Duodenal mucosa (tissue), 2 donors: ENCODE data around the gene ZNF628.

Experiments used
- H3K27ac ChIP-seq: one replicate; pipeline ENCODE4 v1.7.0; 2013; ENCODE audit warnings: low read depth, low read length
- H3K27me3 ChIP-seq, 2 donors: one replicate each; pipeline ENCODE4 v1.7.0; 2013; ENCODE audit warnings: low read length in 2 of 2, control low read depth in 1 of 2; ENCODE audit not compliant: insufficient read depth in 2 of 2, control insufficient read depth in 1 of 2
- H3K36me3 ChIP-seq, 2 donors: one replicate each; pipeline ENCODE4 v1.7.0; 2013; ENCODE audit warnings: low read length in 2 of 2, control low read depth in 1 of 2; ENCODE audit not compliant: insufficient read depth in 2 of 2, control insufficient read depth in 1 of 2
- H3K4me1 ChIP-seq, 2 donors: one replicate each; pipeline ENCODE4 v1.7.0; 2013; ENCODE audit warnings: low read length in 2 of 2, control low read depth in 1 of 2; ENCODE audit not compliant: insufficient read depth in 2 of 2, control insufficient read depth in 1 of 2
- H3K4me3 ChIP-seq, 2 donors: one replicate each; pipeline ENCODE4 v1.7.0; 2013; ENCODE audit warnings: low read length in 2 of 2, low read depth in 1 of 2
- H3K9ac ChIP-seq, 2 donors: one replicate each; pipeline ENCODE4 v1.7.0; 2013; ENCODE audit warnings: low read length in 2 of 2, low read depth in 1 of 2
- H3K9me3 ChIP-seq, 2 donors: one replicate each; pipeline ENCODE4 v1.7.0; 2013; ENCODE audit warnings: low read length in 2 of 2, control low read depth in 1 of 2; ENCODE audit not compliant: control insufficient read depth in 1 of 2

ZNF628 gene

DNA sequence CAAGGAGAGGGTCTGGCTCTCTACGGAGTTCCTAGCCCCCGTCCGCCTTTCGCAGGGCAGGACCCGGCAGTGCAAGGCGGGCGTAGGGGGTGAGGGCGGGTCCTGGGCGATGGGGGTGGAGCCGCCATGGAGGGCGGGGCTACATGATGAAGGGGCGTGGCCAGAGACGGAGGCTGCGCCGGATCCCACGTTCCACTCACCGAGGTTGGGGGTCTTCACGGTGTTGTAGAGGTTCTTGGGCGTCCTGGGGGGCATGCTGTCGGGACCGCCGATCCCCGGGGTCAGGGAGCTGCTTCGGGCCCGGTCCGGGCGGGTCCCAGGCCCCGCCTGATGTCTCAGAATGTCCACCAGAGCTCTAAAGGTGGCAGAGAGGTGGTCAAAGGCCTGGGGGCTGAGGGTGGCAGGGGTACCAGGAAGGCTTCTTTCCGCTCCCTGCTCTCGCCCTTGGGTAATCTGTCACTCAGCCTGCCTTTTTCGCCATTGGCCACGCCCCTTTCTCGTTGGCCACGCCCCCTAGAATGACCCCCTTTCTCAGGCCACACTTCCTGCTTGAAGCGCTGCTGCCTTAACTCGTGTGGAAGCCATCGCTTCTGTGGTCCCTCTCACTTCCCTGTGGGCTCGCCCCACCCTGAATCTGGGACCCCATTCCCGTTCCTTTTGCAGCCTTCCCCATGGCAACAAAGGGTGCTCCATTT lies 35.9 kb upstream of the ZNF628 start:
- Histone ChIP-seq H3K4me3 (no peak overlapping the region), H3K9ac (no peak overlapping the region)

DNA sequence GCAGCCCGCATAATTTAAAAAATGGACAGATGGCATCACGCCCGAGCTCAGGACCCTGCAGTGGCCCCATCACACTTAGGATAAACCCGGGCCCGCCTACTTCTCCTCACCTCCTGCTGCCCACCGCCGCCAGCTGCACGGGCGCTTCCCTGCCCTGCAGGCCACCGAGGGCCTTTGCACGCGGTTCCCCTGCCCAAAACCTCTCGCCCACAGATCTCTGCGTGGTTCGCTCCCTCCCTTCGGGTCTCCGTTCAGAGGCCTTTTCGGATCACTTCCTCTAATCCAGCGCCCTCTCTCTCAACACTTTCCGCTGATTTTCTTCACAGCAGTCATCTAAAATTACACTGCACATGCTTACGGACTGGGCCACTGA lies 35.1 kb upstream of the ZNF628 start:
- Histone ChIP-seq H3K27me3 (peaks cover 45 to 53% of the 10 kb centered on the region in 2 donors), H3K27ac (no peak overlapping the region), H3K9me3 (no peaks in the 10 kb centered on the region), H3K4me3 (no peak overlapping the region), H3K36me3 (no peaks in the 10 kb centered on the region), H3K4me1 (peaks cover 6 to 13% of the 10 kb centered on the region in 2 donors), H3K9ac (no peak overlapping the region)

More for the DNA sequence above, 35.9 kb upstream of the ZNF628 start:
- H3K4me1 ChIP-seq, result peaks cover 6 to 13% of the 10 kb centered on the region in 2 donors
- H3K27ac ChIP-seq, result no peak overlapping the region
- no peaks in the 10 kb centered on the region for H3K9me3 ChIP-seq
- H3K36me3 ChIP-seq, result no peaks in the 10 kb centered on the region
- H3K27me3 ChIP-seq, result peaks cover 45 to 53% of the 10 kb centered on the region in 2 donors

DNA sequence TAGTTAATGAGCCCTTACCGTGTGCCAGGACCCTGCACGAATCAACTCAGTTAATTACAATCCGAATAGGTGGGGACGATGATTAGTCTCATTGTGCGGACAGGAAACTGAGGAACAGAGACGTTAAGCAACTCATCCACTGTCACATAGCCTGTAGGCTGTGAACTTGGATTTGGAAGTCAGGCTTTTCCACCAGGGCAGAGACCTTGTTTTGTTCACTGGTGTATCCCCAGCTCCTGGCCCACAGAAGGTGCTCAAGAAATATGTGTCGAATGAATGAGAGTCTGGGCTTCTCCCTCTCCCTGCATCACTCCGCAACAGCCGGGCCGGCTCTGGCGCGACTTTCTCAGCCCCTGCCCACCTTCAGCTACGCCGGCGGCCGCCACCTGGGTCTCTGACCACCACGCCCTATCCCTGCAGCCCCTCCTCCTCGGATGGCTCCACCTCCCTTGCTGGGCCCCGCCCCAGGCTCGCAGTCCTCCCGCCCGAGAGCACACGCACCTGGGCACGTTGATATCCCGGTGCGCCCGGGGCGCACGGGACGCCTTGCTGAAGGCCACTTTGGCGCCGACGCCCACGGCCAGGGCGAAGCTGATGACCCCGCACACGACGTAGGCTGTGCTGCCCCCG lies 34.6 kb upstream of the ZNF628 start:
- H3K9ac ChIP-seq, result no peak overlapping the region
- H3K27me3 ChIP-seq, result peaks cover 45 to 50% of the 10 kb centered on the region in 2 donors
- no peak overlapping the region for H3K27ac ChIP-seq
- no peak overlapping the region for H3K4me3 ChIP-seq
- H3K36me3 ChIP-seq, result no peaks in the 10 kb centered on the region
- no peaks in the 10 kb centered on the region for H3K9me3 ChIP-seq
- H3K4me1 ChIP-seq, result peaks cover 6 to 13% of the 10 kb centered on the region in 2 donors

DNA sequence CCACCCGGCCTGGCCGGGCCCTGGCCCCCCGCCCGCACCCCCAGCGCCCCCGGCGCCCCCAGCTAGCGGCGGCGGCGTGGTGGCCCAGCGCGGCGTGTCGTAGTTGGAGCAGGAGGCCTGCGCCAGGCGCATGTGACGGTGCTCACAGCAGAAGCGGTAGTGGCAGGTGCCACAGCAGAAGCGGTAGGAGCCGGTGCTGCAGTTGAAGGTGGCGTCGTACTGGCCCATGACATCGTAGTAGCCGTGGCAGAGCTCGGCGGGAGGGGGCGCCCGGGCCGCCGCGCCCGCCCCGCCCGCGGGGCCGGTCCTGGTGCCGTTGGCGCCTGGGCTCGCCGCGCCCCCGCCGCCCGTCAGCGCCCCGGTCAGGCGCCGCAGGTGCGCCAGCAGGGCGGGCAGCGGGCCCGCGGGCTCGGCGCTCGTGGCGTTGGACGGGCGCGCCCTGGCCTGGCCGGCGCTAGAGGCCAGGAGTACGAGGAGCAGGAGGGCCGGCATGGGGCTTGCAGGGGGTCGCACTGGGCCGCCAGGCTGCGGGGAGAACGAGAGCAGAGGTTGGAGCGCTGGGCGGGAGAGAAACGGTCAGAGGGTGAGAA lies 34.0 kb upstream of the ZNF628 start:
- peaks cover 6 to 13% of the 10 kb centered on the region in 2 donors for H3K4me1 ChIP-seq
- no peak overlapping the region for H3K4me3 ChIP-seq
- H3K9me3 ChIP-seq, result no peaks in the 10 kb centered on the region
- H3K27me3 ChIP-seq, result peaks cover 47 to 48% of the 10 kb centered on the region in 2 donors
- H3K36me3 ChIP-seq, result no peaks in the 10 kb centered on the region
- H3K9ac ChIP-seq, result no peak overlapping the region
- no peak overlapping the region for H3K27ac ChIP-seq

DNA sequence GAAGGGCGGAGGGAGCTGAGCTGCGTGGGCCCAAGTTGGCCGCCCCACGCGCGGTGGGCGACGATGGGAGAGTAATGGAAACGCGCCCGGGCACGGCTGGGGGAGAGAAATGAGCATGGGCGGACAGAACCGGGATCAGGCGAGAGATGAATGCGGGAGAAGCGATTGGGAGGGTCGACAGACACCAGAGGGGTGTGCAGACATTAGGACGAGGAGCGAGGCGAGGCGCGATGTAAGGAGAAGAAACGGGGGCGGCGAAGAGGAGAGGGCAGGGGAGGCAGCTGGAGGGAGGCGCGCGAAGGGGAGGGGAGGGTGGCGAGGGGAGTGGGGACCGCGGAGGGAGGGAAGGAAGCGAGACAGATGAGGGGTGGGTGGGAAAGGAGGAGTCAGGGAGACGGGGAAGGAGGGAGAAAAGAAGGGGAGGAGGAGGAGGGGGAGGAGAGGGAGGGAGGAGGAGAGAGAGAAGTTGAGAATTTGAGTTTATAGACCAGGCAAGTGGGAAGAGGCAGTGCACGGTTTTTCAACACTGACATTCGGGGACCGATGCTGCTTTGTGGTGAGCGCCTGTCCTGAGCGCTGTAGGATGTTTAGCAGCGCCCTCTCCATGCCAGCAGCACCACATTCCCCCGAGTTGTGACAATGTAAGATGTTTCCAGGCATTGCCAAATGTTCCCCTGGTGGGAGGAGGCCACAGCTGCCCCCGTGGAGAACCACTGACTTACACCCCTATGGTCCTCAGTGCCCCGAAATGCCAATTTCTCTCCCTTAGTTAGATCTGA lies 33.2 kb upstream of the ZNF628 start, which contains the start of gene SHISA7:
SHISA7 (minus strand) TSS at position 256 of the 779 bp plus-strand sequence. CDS start 437 bp downstream, outside the sequence.
- H3K27me3 ChIP-seq, result peaks cover 49 to 52% of the 10 kb centered on the region in 2 donors
- H3K9ac ChIP-seq, result no peak within 1 kb of the TSS
- H3K36me3 ChIP-seq, result no peaks in the 10 kb centered on the region
- H3K4me3 ChIP-seq, result no peak within 1 kb of the TSS
- no peak within 1 kb of the TSS for H3K27ac ChIP-seq
- H3K4me1 ChIP-seq, result peaks cover 6 to 13% of the 10 kb centered on the region in 2 donors
- H3K9me3 ChIP-seq, result no peaks in the 10 kb centered on the region

DNA sequence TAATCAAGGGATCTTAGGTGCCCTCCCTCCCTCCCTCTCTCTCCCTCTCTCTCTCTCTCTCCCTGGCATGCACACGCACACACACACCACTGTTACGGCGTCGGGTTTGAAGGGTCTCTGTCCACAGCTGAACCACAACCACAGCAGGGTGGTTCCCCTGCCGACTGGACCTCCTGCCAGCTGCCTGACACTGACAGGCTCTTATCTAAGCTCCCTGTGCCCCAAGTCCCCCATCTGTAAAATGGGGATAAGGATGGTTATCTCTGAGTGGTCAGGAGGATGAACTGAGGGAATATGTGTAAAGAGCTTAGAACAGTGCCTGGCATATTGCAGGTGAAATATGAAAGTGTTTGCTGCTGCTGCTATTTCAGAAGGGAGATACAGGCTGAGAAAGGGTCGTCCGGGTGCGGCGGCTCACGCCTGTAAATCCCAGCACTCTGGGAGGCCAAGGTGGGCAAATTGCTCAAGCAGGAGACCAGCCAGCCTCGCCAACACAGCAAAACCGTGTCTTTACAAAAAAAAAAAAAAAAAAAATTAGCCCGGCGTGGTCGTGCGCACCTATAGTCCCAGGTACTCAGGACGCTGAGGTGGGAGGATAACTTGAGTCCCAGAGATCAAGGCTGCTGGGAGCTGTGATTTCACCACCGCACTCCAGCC lies 32.5 kb upstream of the ZNF628 start:
- no peaks in the 10 kb centered on the region for H3K36me3 ChIP-seq
- peaks cover 6 to 13% of the 10 kb centered on the region in 2 donors for H3K4me1 ChIP-seq
- no peak overlapping the region for H3K4me3 ChIP-seq
- peaks cover 42 to 50% of the 10 kb centered on the region in 2 donors for H3K27me3 ChIP-seq
- H3K9me3 ChIP-seq, result no peaks in the 10 kb centered on the region
- no peak overlapping the region for H3K9ac ChIP-seq
- no peak overlapping the region for H3K27ac ChIP-seq

DNA sequence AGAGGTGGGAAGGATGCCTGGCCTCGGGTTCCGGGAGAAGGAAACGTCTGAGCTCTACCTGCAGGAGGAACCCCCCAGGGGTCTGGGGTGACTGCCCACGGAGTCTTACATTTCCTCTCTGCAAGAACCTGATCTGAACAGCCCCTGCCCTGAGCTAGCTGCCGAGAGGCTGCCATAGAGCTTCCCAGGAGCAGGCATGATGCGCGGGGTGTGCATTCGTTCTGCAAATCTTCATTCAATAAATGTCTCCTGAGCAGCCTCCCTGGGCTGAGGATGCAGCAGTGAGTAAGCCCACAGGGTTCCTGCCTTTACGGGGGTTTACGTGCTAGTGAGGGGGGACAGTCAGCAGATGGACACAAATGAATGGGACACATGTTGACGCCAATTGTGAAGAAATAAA lies 31.8 kb upstream of the ZNF628 start:
- Histone ChIP-seq H3K27ac (no peak overlapping the region), H3K27me3 (peaks cover 42 to 49% of the 10 kb centered on the region in 2 donors)

DNA sequence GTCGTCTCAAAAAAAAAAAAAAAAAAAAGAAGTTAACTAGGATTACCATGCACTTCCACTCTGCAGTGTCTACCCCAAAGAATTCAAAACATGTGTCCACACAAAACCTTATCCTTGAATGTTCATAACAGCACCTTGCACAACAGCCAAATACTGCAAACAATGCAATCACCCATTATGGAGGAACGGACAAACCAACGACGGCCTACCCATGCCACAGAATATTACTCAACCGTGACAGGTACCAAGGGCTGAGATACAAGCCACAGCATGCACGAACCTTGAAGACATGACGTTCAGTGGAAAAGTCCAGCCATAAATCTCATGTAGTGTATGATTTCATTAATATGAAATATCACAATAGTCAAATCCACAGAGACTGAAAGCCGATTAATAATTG lies 30.4 kb upstream of the ZNF628 start:
- Histone ChIP-seq H3K9ac (no peak overlapping the region), H3K36me3 (no peaks in the 10 kb centered on the region), H3K9me3 (no peaks in the 10 kb centered on the region), H3K4me1 (peaks cover 6 to 7% of the 10 kb centered on the region in 2 donors), H3K27me3 (peaks cover 31 to 37% of the 10 kb centered on the region in 2 donors), H3K4me3 (no peak overlapping the region), H3K27ac (no peak overlapping the region)

More for the DNA sequence above, 31.8 kb upstream of the ZNF628 start:
- no peaks in the 10 kb centered on the region for H3K9me3 ChIP-seq
- no peak overlapping the region for H3K4me3 ChIP-seq
- peaks cover 6 to 13% of the 10 kb centered on the region in 2 donors for H3K4me1 ChIP-seq
- H3K9ac ChIP-seq, result no peak overlapping the region
- H3K36me3 ChIP-seq, result no peaks in the 10 kb centered on the region

DNA sequence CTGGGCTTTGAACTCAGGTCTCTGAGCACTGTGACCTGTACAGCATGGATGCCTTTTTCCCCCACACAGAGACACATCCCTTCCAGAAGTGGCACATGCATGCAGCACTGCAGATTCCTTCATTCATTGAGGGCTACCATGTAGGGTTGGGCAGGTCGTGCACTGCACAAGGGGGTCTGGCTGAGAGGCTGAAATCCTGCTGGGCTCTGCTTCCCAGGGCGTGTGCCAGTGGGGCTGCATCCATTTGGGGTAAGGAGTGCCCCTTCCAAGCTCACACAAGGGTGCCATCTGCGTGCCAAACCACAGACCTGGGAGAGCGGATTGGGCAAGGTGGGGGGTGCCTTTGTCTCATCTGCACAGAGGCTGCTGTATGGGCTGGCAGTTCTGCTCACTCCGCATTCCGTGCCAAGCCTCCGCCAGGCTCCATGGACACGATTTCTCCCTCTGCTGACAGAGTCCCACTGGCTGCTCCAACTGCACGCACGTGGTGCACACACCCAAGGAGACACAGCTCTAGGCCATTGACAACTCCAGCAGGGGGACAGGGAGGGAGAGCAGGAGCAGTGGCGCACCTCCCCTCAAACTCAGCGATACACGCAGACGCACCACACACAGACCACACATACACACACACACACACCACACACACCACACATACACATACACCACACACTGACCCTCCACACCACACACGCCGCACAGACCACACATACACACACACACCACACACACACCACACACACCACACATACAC lies 28.8 kb upstream of the ZNF628 start:
- no peaks in the 10 kb centered on the region for H3K36me3 ChIP-seq
- peaks cover 0 to 5% of the 10 kb centered on the region in 2 donors for H3K4me1 ChIP-seq
- H3K4me3 ChIP-seq, result no peak overlapping the region
- H3K27ac ChIP-seq, result no peak overlapping the region
- H3K9ac ChIP-seq, result no peak overlapping the region
- H3K9me3 ChIP-seq, result no peaks in the 10 kb centered on the region
- H3K27me3 ChIP-seq, result peaks cover 31% of the 10 kb centered on the region in 2 donors
